B cell (primary cell): ENCODE data around the gene PYY. TPM values are rescaled to one million over a fixed set of nuclear protein-coding genes. Genes with fewer than 3 reads are reported as not detected.

Experiments used
- ATAC-seq: fragments of 200-7000 bp; cut with Tn5 transposase; one replicate; pipeline ENCODE4 v1.10.0; 2021; ENCODE audit warnings: low read depth, mild to moderate bottlenecking, moderate number of reproducible peaks, moderate library complexity
- CTCF ChIA-PET: fragments of 350-600 bp; sonication (Branson Sonifier 250); formaldehyde crosslinking; loops from one replicate; lab custom pipeline; 2021; ENCODE audit warnings: antibody characterized with exemption, inconsistent platforms; lab: Charles Lee
- POLR2A ChIA-PET: fragments of 350-600 bp; sonication (Branson Sonifier 250); formaldehyde crosslinking; loops from one replicate; lab custom pipeline; 2021; ENCODE audit warnings: antibody characterized with exemption; lab: Charles Lee
- DNase-seq: peaks from one replicate; pipeline ENCODE4 v3.0.0; 2013
- H2AFZ ChIP-seq: 2 replicates; pipeline ENCODE4 v1.6.1; 2012; ENCODE audit warnings: mild to moderate bottlenecking, low read depth, low read length; ENCODE audit not compliant: insufficient read depth, poor library complexity, severe bottlenecking
- H3K27ac ChIP-seq, 2 donors: 1 replicate in 1 of 2; 2 replicates in 1 of 2; pipeline ENCODE4 v1.5.1; 2012 to 2013; ENCODE audit warnings: low read length in 2 of 2, mild to moderate bottlenecking in 2 of 2, moderate library complexity in 1 of 2
- H3K27me3 ChIP-seq, 4 experiments: fragments of 200-600 bp in 1 of 4; sonication (generic) in 1 of 4; replicated peaks in 1 of 4; 1 replicate in 2 of 4; 2 replicates in 2 of 4; pipeline versions ENCODE4 v1.6.1 to v1.7.0; 2013 to 2016; ENCODE audit warnings: low read length in 3 of 4, mild to moderate bottlenecking in 2 of 4, mixed read lengths in 1 of 4, moderate library complexity in 1 of 4; ENCODE audit not compliant: insufficient read depth in 4 of 4, control insufficient read depth in 3 of 4; ENCODE audit errors: control extremely low read depth in 1 of 4
- H3K36me3 ChIP-seq, 2 experiments: replicated peaks in 1 of 2; 1 replicate in 1 of 2; 2 replicates in 1 of 2; pipeline versions ENCODE4 v1.6.1 to v1.7.1; 2013; ENCODE audit warnings: low read length in 1 of 2; ENCODE audit not compliant: insufficient read depth in 2 of 2, control insufficient read depth in 1 of 2; ENCODE audit errors: control extremely low read depth in 1 of 2, extremely low read depth in 1 of 2
- H3K4me1 ChIP-seq, 2 donors: fragments of 200-600 bp in 1 of 2; sonication (generic) in 1 of 2; 1 replicate in 1 of 2; 2 replicates in 1 of 2; pipeline versions ENCODE4 v1.5.1 to v1.6.1; 2013 to 2017; ENCODE audit warnings: low read length in 2 of 2; ENCODE audit not compliant: control insufficient read depth in 2 of 2, insufficient read depth in 2 of 2
- H3K4me2 ChIP-seq: replicated peaks from 2 replicates; pipeline ENCODE3; 2012; ENCODE audit warnings: mild to moderate bottlenecking, low read depth, low read length; ENCODE audit not compliant: poor library complexity, severe bottlenecking
- H3K4me3 ChIP-seq, 5 experiments: fragments of 200-600 bp in 1 of 5; sonication (generic) in 1 of 5; 1 replicate in 3 of 5; 2 replicates in 2 of 5; pipeline versions ENCODE4 v1.5.1 to v1.7.0; 2011 to 2016; ENCODE audit warnings: low read length in 4 of 5, mild to moderate bottlenecking in 4 of 5, low read depth in 2 of 5, control low read depth in 1 of 5, moderate library complexity in 1 of 5; ENCODE audit not compliant: insufficient read depth in 1 of 5; ENCODE audit errors: control extremely low read depth in 1 of 5, extremely low read depth in 1 of 5
- H3K79me2 ChIP-seq: fragments of 200-600 bp; sonication (generic); one replicate; pipeline ENCODE4 v1.6.0; 2016; ENCODE audit warnings: low read length; ENCODE audit not compliant: control insufficient read depth, insufficient read depth
- H3K9ac ChIP-seq: fragments of 200-600 bp; sonication (generic); 2 replicates; pipeline ENCODE4 v1.6.1; 2017; ENCODE audit warnings: mild to moderate bottlenecking, low read length, moderate library complexity
- H3K9me3 ChIP-seq, 3 donors: one replicate each; pipeline versions ENCODE4 v1.6.1 to v1.7.1; 2013; ENCODE audit warnings: low read length in 2 of 3; ENCODE audit not compliant: control insufficient read depth in 2 of 3, insufficient read depth in 1 of 3; ENCODE audit errors: control extremely low read depth in 1 of 3
- H4K20me1 ChIP-seq: 2 replicates; pipeline ENCODE4 v1.6.0; 2012; ENCODE audit warnings: mild to moderate bottlenecking, low read length; ENCODE audit not compliant: insufficient read depth, control insufficient read depth, poor library complexity, severe bottlenecking
- H3K27ac Mint-ChIP-seq: one replicate; pipeline ENCODE4 v1.8.0; 2021; ENCODE audit warnings: mixed read lengths
- H3K27me3 Mint-ChIP-seq: one replicate; pipeline ENCODE4 v1.8.0; 2021; ENCODE audit warnings: mixed read lengths
- H3K4me1 Mint-ChIP-seq: one replicate; pipeline ENCODE4 v1.8.0; 2021; ENCODE audit warnings: mixed read lengths
- H3K4me3 Mint-ChIP-seq: one replicate; pipeline ENCODE4 v1.8.0; 2021; ENCODE audit warnings: mixed read lengths
- H3K9me3 Mint-ChIP-seq: one replicate; pipeline ENCODE4 v1.8.0; 2022; ENCODE audit warnings: mixed read lengths; ENCODE audit not compliant: insufficient read depth
- EZH2 ChIP-seq: IDR thresholded peaks from 2 replicates; pipeline ENCODE4 v1.6.1; 2012; ENCODE audit warnings: borderline replicate concordance, low read depth, mild to moderate bottlenecking, moderate library complexity, low read length; ENCODE audit not compliant: insufficient read depth, poor library complexity, severe bottlenecking
- WGBS: methylation state at CpG from one replicate; pipeline ENCODE4 v1.1.5; 2013; ENCODE audit warnings: missing lambda C conversion rate; ENCODE audit not compliant: insufficient coverage; 5-methylcytosine and 5-hydroxymethylcytosine counted together
- intact Hi-C: fragments of 100-400 bp; cut with micrococcal nuclease; formaldehyde crosslinking; loops from one replicate; pipeline ENCODE4 v1.10.0; 2022
- polyA plus RNA-seq: library from polyadenylated mRNA; depleted of rRNA; stranded (reverse); fragments of >200 nt; gene quantifications from 2 replicates; pipeline ENCODE4 v1.2.3, GENCODE V29; 2012
- total RNA-seq, 2 donors: library from RNA; stranded (reverse); fragments of 120-200 nt in 1 of 2; gene quantifications; 1 replicate in 1 of 2; 2 replicates in 1 of 2; pipeline versions ENCODE4 v1.2.3 to v1.2.4, GENCODE V29; 2013 to 2022
- TF ChIP-seq, protein P1 (sequence below): fragments of 200-600 bp; IDR thresholded peaks from one replicate; pipeline ENCODE4 v1.8.0; 2022; ENCODE audit warnings: antibody characterized with exemption, mild to moderate bottlenecking

Gene PYY
- total and polyA plus RNA-seq, 2 donors (not counting 1 experiment from before 2014, with no cell fraction given) = 0.19 TPM; not detected in 1

DNA sequence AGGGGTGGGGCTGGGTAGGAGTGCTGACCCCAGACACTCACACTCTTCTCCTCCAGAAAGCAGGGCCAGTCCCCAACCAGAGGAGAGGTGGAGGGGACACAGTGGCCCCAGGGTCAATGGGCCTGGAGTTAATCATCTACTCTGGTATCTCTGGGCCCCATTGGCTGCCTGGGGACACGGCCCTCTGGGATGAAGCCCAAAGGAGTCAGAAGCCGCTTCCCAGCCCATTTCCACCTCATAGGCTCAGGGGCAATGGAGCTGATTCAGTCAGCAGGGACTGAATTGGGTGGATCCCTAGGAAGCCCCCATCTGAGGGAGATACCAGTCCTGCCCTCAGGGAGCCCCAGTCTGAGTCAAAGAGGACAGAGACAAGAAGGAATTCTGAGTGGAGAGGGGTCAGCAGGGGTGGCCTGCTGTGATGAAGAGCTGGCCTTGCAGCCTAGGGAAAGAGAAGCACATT, 47.8 kb upstream of the PYY start:
- CTCF ChIA-PET = interaction anchor here (1.3 kb wide), 1 partner anchor 332 kb away, joined by 3 read pairs; no protein-coding TSS in a partner anchor
- H3K9ac ChIP-seq = no peak overlapping the region
- H3K27ac Mint-ChIP-seq = no peak overlapping the region
- H4K20me1 ChIP-seq = no peaks in the 10 kb centered on the region
- H3K4me3 ChIP-seq = no peak overlapping the region
- no peak overlapping the region for H3K4me3 Mint-ChIP-seq
- no peak overlapping the region for H3K4me2 ChIP-seq
- H3K79me2 ChIP-seq = no peaks in the 10 kb centered on the region
- no peaks in the 10 kb centered on the region for H3K9me3 Mint-ChIP-seq
- 100% methylated on average over 2 of the region's 2 CpGs for WGBS
- ATAC-seq (no peak), DNase-seq (no peak)
- H3K27ac ChIP-seq = no peak overlapping the region
- H3K36me3 ChIP-seq = no peaks in the 10 kb centered on the region
- no peak overlapping the region for H2AFZ ChIP-seq
- peaks cover 0 to 17% (median 0%) of the 10 kb centered on the region in 3 donors for H3K9me3 ChIP-seq
- peaks cover 0 to 26% (median 11%) of the 10 kb centered on the region in 4 experiments for H3K27me3 ChIP-seq
- TF ChIP-seq EZH2 = no peak
- TF ChIP-seq, protein P1, sequence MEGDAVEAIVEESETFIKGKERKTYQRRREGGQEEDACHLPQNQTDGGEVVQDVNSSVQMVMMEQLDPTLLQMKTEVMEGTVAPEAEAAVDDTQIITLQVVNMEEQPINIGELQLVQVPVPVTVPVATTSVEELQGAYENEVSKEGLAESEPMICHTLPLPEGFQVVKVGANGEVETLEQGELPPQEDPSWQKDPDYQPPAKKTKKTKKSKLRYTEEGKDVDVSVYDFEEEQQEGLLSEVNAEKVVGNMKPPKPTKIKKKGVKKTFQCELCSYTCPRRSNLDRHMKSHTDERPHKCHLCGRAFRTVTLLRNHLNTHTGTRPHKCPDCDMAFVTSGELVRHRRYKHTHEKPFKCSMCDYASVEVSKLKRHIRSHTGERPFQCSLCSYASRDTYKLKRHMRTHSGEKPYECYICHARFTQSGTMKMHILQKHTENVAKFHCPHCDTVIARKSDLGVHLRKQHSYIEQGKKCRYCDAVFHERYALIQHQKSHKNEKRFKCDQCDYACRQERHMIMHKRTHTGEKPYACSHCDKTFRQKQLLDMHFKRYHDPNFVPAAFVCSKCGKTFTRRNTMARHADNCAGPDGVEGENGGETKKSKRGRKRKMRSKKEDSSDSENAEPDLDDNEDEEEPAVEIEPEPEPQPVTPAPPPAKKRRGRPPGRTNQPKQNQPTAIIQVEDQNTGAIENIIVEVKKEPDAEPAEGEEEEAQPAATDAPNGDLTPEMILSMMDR = no peak
- intact Hi-C loops = no loop called here
- peaks cover 17% of the 10 kb centered on the region for H3K4me1 Mint-ChIP-seq
- POLR2A ChIA-PET = no interaction called here
- H3K4me1 ChIP-seq = peaks cover 22 to 23% of the 10 kb centered on the region in 2 donors
- H3K27me3 Mint-ChIP-seq = peaks cover 24% of the 10 kb centered on the region

DNA sequence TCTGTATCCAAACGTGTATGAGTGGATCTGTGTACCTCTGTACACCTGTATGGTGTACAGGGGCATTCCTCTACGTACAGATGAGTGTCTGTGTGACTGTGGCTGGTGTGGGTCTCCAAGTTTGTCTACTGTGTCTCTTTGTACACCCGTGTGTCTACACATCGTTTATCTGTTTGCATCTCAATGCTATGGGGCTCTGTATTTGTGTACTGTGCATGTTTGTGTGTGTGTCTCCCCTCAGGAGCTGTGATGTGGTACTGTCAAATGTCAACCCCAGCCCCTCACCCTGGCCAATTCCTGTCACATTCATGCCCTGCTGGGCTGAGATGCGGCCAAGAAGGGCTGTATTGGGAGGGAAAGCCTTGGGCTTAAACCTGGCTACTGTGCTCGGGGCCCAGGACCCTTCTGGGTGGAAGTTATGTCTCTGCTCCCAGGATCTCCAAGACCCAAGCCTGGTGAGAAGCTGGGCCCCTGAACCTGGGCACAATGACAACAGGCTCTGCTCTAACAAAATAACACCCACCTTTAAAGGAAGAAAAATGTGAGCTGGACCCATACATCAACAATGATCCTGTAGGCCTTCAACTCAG, 47.2 kb upstream of the PYY start:
- TF ChIP-seq, protein P1 = no peak
- TF ChIP-seq EZH2 = no peak
- CTCF ChIA-PET = no interaction called here
- H3K4me1 Mint-ChIP-seq = peaks cover 11% of the 10 kb centered on the region
- Histone ChIP-seq H3K9me3 (peaks cover 0 to 12% (median 0%) of the 10 kb centered on the region in 3 donors), H2AFZ (no peak overlapping the region), H3K4me1 (peaks cover 17 to 18% of the 10 kb centered on the region in 2 donors), H4K20me1 (no peaks in the 10 kb centered on the region), H3K79me2 (no peaks in the 10 kb centered on the region), H3K36me3 (no peaks in the 10 kb centered on the region), H3K4me2 (no peak overlapping the region), H3K27me3 (peaks cover 0 to 24% (median 10%) of the 10 kb centered on the region in 4 experiments), H3K9ac (no peak overlapping the region), H3K27ac (no peak overlapping the region), H3K4me3 (no peak overlapping the region)
- H3K27me3 Mint-ChIP-seq = peaks cover 22% of the 10 kb centered on the region
- ATAC-seq (no peak), DNase-seq (no peak)
- no peak overlapping the region for H3K4me3 Mint-ChIP-seq
- H3K9me3 Mint-ChIP-seq = no peaks in the 10 kb centered on the region
- H3K27ac Mint-ChIP-seq = no peak overlapping the region
- POLR2A ChIA-PET = no interaction called here
- intact Hi-C loops = no loop called here
- WGBS = 89% methylated on average over 5 of the region's 6 CpGs
